Muscle of leg (tissue), 11 donors: Measurements from ENCODE around the gene CUL9. TPM values are rescaled to one million over a fixed set of nuclear protein-coding genes. Genes with fewer than 3 reads are reported as not detected.

Experiments used
- DNase-seq: peaks from one replicate; pipeline ENCODE4 v3.0.0; 2013
- H3K27ac ChIP-seq: one replicate; pipeline ENCODE4 v1.5.1; 2013; ENCODE audit warnings: mild to moderate bottlenecking, low read length, control low read depth
- H3K27me3 ChIP-seq: one replicate; pipeline ENCODE4 v1.6.1; 2013; ENCODE audit warnings: low read length; ENCODE audit not compliant: control insufficient read depth, insufficient read depth
- H3K36me3 ChIP-seq: one replicate; pipeline ENCODE4 v1.6.1; 2013; ENCODE audit warnings: low read length; ENCODE audit not compliant: control insufficient read depth, insufficient read depth
- H3K4me1 ChIP-seq: one replicate; pipeline ENCODE4 v1.6.1; 2013; ENCODE audit warnings: low read length; ENCODE audit not compliant: control insufficient read depth, insufficient read depth
- H3K4me3 ChIP-seq: one replicate; pipeline ENCODE4 v1.5.1; 2013; ENCODE audit warnings: low read length, control low read depth
- H3K9me3 ChIP-seq: replicated peaks from 2 replicates; pipeline ENCODE4 v1.6.1; 2013; ENCODE audit warnings: low read depth, low read length; ENCODE audit not compliant: control insufficient read depth
- WGBS: methylation state at CpG from one replicate; pipeline ENCODE4 v1.1.5; 2013; ENCODE audit warnings: missing lambda C conversion rate; ENCODE audit not compliant: insufficient coverage; 5-methylcytosine and 5-hydroxymethylcytosine counted together
- polyA plus RNA-seq, 8 donors: library from polyadenylated mRNA; unstranded; fragments of 120-200 nt; gene quantifications; one replicate each; pipeline versions ENCODE4 v1.2.1 to v1.2.3, GENCODE V29; 2013; ENCODE audit warnings: inconsistent platforms in 1 of 8, low replicate concordance in 1 of 8; ENCODE audit not compliant: insufficient read length in 8 of 8, insufficient read depth in 1 of 8
- total RNA-seq: library from RNA; stranded (reverse); fragments of 120-200 nt; gene quantifications from one replicate; pipeline ENCODE4 v1.2.4, GENCODE V29; 2013

Gene CUL9
- total and polyA plus RNA-seq, 9 donors: 11.8 to 23.9 (median 19.4) TPM

GRCh38 chr6:43271103-43271815 lies 89.3 kb downstream of the CUL9 start:
- no peaks in the 10 kb centered on the region for H3K36me3 ChIP-seq
- no peaks in the 10 kb centered on the region for H3K9me3 ChIP-seq
- no peak overlapping the region for H3K4me3 ChIP-seq
- DNase-seq: no peak
- WGBS: 91% methylated on average over 6 of the region's 8 CpGs
- peaks cover 42% of the 10 kb centered on the region for H3K27me3 ChIP-seq
- no peak overlapping the region for H3K27ac ChIP-seq
- H3K4me1 ChIP-seq: peaks cover 27% of the 10 kb centered on the region

- Histone ChIP-seq H3K4me1 (peaks cover 27% of the 10 kb centered on the region), H3K27me3 (peaks cover 49% of the 10 kb centered on the region)
Measured at GRCh38 chr6:43271944-43272343, 89.9 kb downstream of the CUL9 start.

GRCh38 chr6:43273707-43274106 lies 91.7 kb downstream of the CUL9 start:
- no peaks in the 10 kb centered on the region for H3K9me3 ChIP-seq
- peaks cover 60% of the 10 kb centered on the region for H3K27me3 ChIP-seq
- 38% methylated on average over 2 of the region's 2 CpGs for WGBS
- H3K4me3 ChIP-seq: no peak overlapping the region
- no peak for DNase-seq
- H3K36me3 ChIP-seq: no peaks in the 10 kb centered on the region
- H3K27ac ChIP-seq: no peak overlapping the region
- peaks cover 18% of the 10 kb centered on the region for H3K4me1 ChIP-seq

More at GRCh38 chr6:43271944-43272343, 89.9 kb downstream of the CUL9 start:
- no peak for DNase-seq
- no peaks in the 10 kb centered on the region for H3K9me3 ChIP-seq
- H3K27ac ChIP-seq: no peak overlapping the region
- H3K4me3 ChIP-seq: no peak overlapping the region
- no peaks in the 10 kb centered on the region for H3K36me3 ChIP-seq

Other genes starting within 250 kb of the CUL9 start
- gene GNMT, start 221.4 kb upstream of the CUL9 start, total RNA-seq: 0.22 TPM
- gene GNMT, start 221.4 kb upstream of the CUL9 start, polyA plus RNA-seq: 1 to 10 TPM in 1 of 8 donors, under 1 TPM in 7; 0.10 to 1.0 (median 0.51) TPM
- 15.5 TPM for gene PEX6, start 203.0 kb upstream of the CUL9 start, total RNA-seq
- 10 to 100 TPM; 13.0 to 28.4 (median 20.8) TPM for gene PEX6, start 203.0 kb upstream of the CUL9 start, polyA plus RNA-seq
- gene PPP2R5D, start 197.6 kb upstream of the CUL9 start, total RNA-seq: 34.7 TPM
- gene PPP2R5D, start 197.6 kb upstream of the CUL9 start, polyA plus RNA-seq: 10 to 100 TPM; 38.3 to 54.8 (median 46.0) TPM
- gene MEA1, start 168.2 kb upstream of the CUL9 start, total RNA-seq: 59.6 TPM
- gene MEA1, start 168.2 kb upstream of the CUL9 start, polyA plus RNA-seq: 10 to 100 TPM; 40.4 to 63.4 (median 48.6) TPM
- 211 TPM for gene KLHDC3, start 167.9 kb upstream of the CUL9 start, total RNA-seq
- 100 to 1,000 TPM; 166 to 222 (median 207) TPM for gene KLHDC3, start 167.9 kb upstream of the CUL9 start, polyA plus RNA-seq
- 53.1 TPM for gene RRP36, start 160.6 kb upstream of the CUL9 start, total RNA-seq
- 10 to 100 TPM; 39.8 to 48.5 (median 44.4) TPM for gene RRP36, start 160.6 kb upstream of the CUL9 start, polyA plus RNA-seq
- 36.8 TPM for gene CUL7, start 128.3 kb upstream of the CUL9 start, total RNA-seq
- 10 to 100 TPM; 35.7 to 49.2 (median 41.6) TPM for gene CUL7, start 128.3 kb upstream of the CUL9 start, polyA plus RNA-seq
- gene MRPL2, start 122.8 kb upstream of the CUL9 start, total RNA-seq: 27.6 TPM
- 10 to 100 TPM; 39.5 to 55.1 (median 47.5) TPM for gene MRPL2, start 122.8 kb upstream of the CUL9 start, polyA plus RNA-seq
- gene KLC4, start 122.6 kb upstream of the CUL9 start, total RNA-seq: 21.6 TPM
- gene KLC4, start 122.6 kb upstream of the CUL9 start, polyA plus RNA-seq: 10 to 100 TPM; 19.4 to 36.3 (median 26.1) TPM
- 40.2 TPM for gene PTK7, start 105.9 kb upstream of the CUL9 start, total RNA-seq
- gene PTK7, start 105.9 kb upstream of the CUL9 start, polyA plus RNA-seq: 100 to 1,000 TPM in 1 of 8 donors, 10 to 100 TPM in 7; 44.1 to 117 (median 79.3) TPM
- gene SRF, start 10.9 kb upstream of the CUL9 start, total RNA-seq: 21.9 TPM
- gene SRF, start 10.9 kb upstream of the CUL9 start, polyA plus RNA-seq: 10 to 100 TPM; 41.3 to 58.5 (median 48.0) TPM
- 20.1 TPM for gene DNPH1, start 47.3 kb downstream of the CUL9 start, total RNA-seq
- 10 to 100 TPM; 24.1 to 32.0 (median 27.7) TPM for gene DNPH1, start 47.3 kb downstream of the CUL9 start, polyA plus RNA-seq
- under 0.01 TPM for gene TTBK1, start 61.3 kb downstream of the CUL9 start, total RNA-seq
- under 1 TPM; 0.04 to 0.17 (median 0.05) TPM for gene TTBK1, start 61.3 kb downstream of the CUL9 start, polyA plus RNA-seq
- not detected for gene SLC22A7, start 116.1 kb downstream of the CUL9 start, total RNA-seq
- under 1 TPM in 2 of 8 donors, not detected in 6; 0.13 to 0.53 TPM for gene SLC22A7, start 116.1 kb downstream of the CUL9 start, polyA plus RNA-seq
- 1.1 TPM for gene CRIP3, start 126.6 kb downstream of the CUL9 start, total RNA-seq
- gene CRIP3, start 126.6 kb downstream of the CUL9 start, polyA plus RNA-seq: 1 to 10 TPM in 6 of 8 donors, under 1 TPM in 2; 0.64 to 2.6 (median 1.5) TPM
- 9.4 TPM for gene ZNF318, start 187.5 kb downstream of the CUL9 start, total RNA-seq
- gene ZNF318, start 187.5 kb downstream of the CUL9 start, polyA plus RNA-seq: 10 to 100 TPM; 12.2 to 17.3 (median 13.0) TPM
- gene ABCC10, start 245.3 kb downstream of the CUL9 start, total RNA-seq: 10.7 TPM
- 10 to 100 TPM; 13.1 to 22.0 (median 14.9) TPM for gene ABCC10, start 245.3 kb downstream of the CUL9 start, polyA plus RNA-seq